AG04450 (cell line): ENCODE measurements around the gene PPP4R1. TPM values are rescaled to one million over a fixed set of nuclear protein-coding genes. Genes with fewer than 3 reads are reported as not detected.

Source experiments
- CTCF ChIA-PET: fragments of 300-600, 350-600 bp; formaldehyde crosslinking; extraction: SDS; loops from one replicate; lab custom pipeline; 2022; ENCODE audit warnings: antibody characterized with exemption, inconsistent platforms; lab: Charles Lee
- POLR2A ChIA-PET: fragments of 350-600 bp; formaldehyde crosslinking; extraction: SDS; loops from one replicate; lab custom pipeline; 2021; ENCODE audit warnings: antibody characterized with exemption, inconsistent platforms; lab: Yijun Ruan, JAX
- DNase-seq: peaks from one replicate; pipeline ENCODE4 v3.0.0-alpha.2; 2011; ENCODE audit warnings: low read depth, low spot score
- H3K27ac ChIP-seq: one replicate; pipeline ENCODE4 v1.5.1; 2012; ENCODE audit warnings: low read depth, low read length, control low read depth
- H3K27me3 ChIP-seq: one replicate; pipeline ENCODE4 v1.6.0; 2012; ENCODE audit warnings: low read length; ENCODE audit not compliant: control insufficient read depth, insufficient read depth
- H3K4me3 ChIP-seq: 2 replicates; pipeline ENCODE4 v1.5.1; 2011; ENCODE audit warnings: mild to moderate bottlenecking, low read depth, low read length, control low read depth
- H3K9me3 ChIP-seq: 2 replicates; pipeline ENCODE4 v1.5.1; 2012; ENCODE audit warnings: low read length; ENCODE audit not compliant: control insufficient read depth, insufficient read depth
- CTCF ChIP-seq: IDR thresholded peaks from 2 replicates; pipeline ENCODE4 v1.5.1; 2011; ENCODE audit warnings: low read depth, low read length, control low read depth, inconsistent platforms
- polyA plus RNA-seq: library from polyadenylated mRNA; depleted of rRNA; stranded (reverse); fragments of >200 nt; gene quantifications from 2 replicates; pipeline ENCODE4 v1.2.3, GENCODE V29; 2011

Gene PPP4R1
- polyA plus RNA-seq, 1 experiment: 101 TPM

- Histone ChIP-seq H3K27ac (no peak overlapping the region), H3K4me3 (no peak overlapping the region), H3K9me3 (peaks cover 2% of the 10 kb centered on the region), H3K27me3 (no peaks in the 10 kb centered on the region)
- ChIA-PET POLR2A (interaction anchor here (0.7 kb wide), 1 partner anchor 41 kb away, joined by 7 read pairs; no protein-coding TSS in a partner anchor), CTCF (interaction anchor here (0.7 kb wide), 1 partner anchor 20 kb away, joined by 3 read pairs; no protein-coding TSS in a partner anchor)
- no peak for DNase-seq
- no peak for TF ChIP-seq CTCF
These were observed 36.1 kb downstream of the PPP4R1 start for GRCh38 chr18:9578306-9578705.

GRCh38 chr18:9577361-9577760, 37.0 kb downstream of the PPP4R1 start:
- no peak for TF ChIP-seq CTCF
- CTCF ChIA-PET: interaction anchor here (1.1 to 2.8 kb wide), 2 partner anchors 96 to 373 kb away, joined by 4 to 16 read pairs; no protein-coding TSS in a partner anchor
- Histone ChIP-seq H3K9me3 (peaks cover 2% of the 10 kb centered on the region), H3K27me3 (no peaks in the 10 kb centered on the region), H3K4me3 (no peak overlapping the region), H3K27ac (no peak overlapping the region)
- POLR2A ChIA-PET: no interaction called here
- no peak for DNase-seq

GRCh38 chr18:9575558-9575957, 38.8 kb downstream of the PPP4R1 start:
- Histone ChIP-seq H3K27ac (no peak overlapping the region), H3K9me3 (peaks cover under 1% of the 10 kb centered on the region), H3K27me3 (no peaks in the 10 kb centered on the region), H3K4me3 (no peak overlapping the region)
- DNase-seq: peak; percentile 96
- peak; percentile 92 for TF ChIP-seq CTCF
- POLR2A ChIA-PET: interaction anchor here (0.6 kb wide), 1 partner anchor 132 kb away, joined by 3 read pairs; the partner anchor contains the start of gene RAB31
- CTCF ChIA-PET: interaction anchor here (0.6 to 3.3 kb wide), 51 partner anchors 9 to 502 kb away, joined by 3 to 34 read pairs (median 4); no protein-coding TSS in a partner anchor

- Histone ChIP-seq H3K27ac (no peak overlapping the region), H3K9me3 (no peaks in the 10 kb centered on the region), H3K27me3 (no peaks in the 10 kb centered on the region), H3K4me3 (no peak overlapping the region)
- DNase-seq: no peak
- TF ChIP-seq CTCF: no peak
- ChIA-PET POLR2A (no interaction called here), CTCF (interaction anchor here (0.5 to 3.3 kb wide), 47 partner anchors 8 to 501 kb away, joined by 3 to 34 read pairs (median 5); no protein-coding TSS in a partner anchor)
These were observed 39.8 kb downstream of the PPP4R1 start for GRCh38 chr18:9574473-9575115.

- no peak overlapping the region for H3K4me3 ChIP-seq
- no peaks in the 10 kb centered on the region for H3K9me3 ChIP-seq
- CTCF ChIA-PET: interaction anchor here (0.5 to 0.7 kb wide), 2 partner anchors 90 to 666 kb away, joined by 3 to 4 read pairs; no protein-coding TSS in a partner anchor
- H3K27ac ChIP-seq: no peak overlapping the region
- H3K27me3 ChIP-seq: no peaks in the 10 kb centered on the region
- TF ChIP-seq CTCF: no peak
- no peak for DNase-seq
- POLR2A ChIA-PET: no interaction called here
These were observed 42.8 kb downstream of the PPP4R1 start for GRCh38 chr18:9571546-9571945.
